Esophagus muscularis mucosa (tissue), 3 donors: Measurements from ENCODE around the gene HOXA9.

Experiments
- CTCF ChIP-seq, 3 experiments: fragments of 200-600 bp in 2 of 3; fragments of 450-650 bp in 1 of 3; sonication (generic) in 2 of 3; IDR thresholded peaks; one replicate each; pipeline ENCODE4 v1.5.1; 2017 to 2019; ENCODE audit warnings: antibody characterized with exemption in 3 of 3, mild to moderate bottlenecking in 2 of 3, moderate library complexity in 1 of 3
- POLR2A ChIP-seq: fragments of 450-650 bp; IDR thresholded peaks from one replicate; pipeline ENCODE4 v1.6.1; 2017; ENCODE audit warnings: antibody characterized with exemption, moderate library complexity, mild to moderate bottlenecking, low read depth
- POLR2AphosphoS5 ChIP-seq, 2 donors: sonication (generic); formaldehyde crosslinking; IDR thresholded peaks; one replicate each; pipeline ENCODE4 v1.6.1; 2017; ENCODE audit warnings: antibody characterized with exemption in 2 of 2

GRCh38 chr7:27198138-27198841 is 33.0 kb upstream of the HOXA9 start:
- TF ChIP-seq POLR2A (no peak), CTCF (IDR thresholded peaks at IDR 0.05) (no peak), POLR2AphosphoS5 (IDR thresholded peaks at IDR 0.05) (no peak)
